NCI-H146 treated with DMSO at 0.1 percent for 48 hours (cell line): ENCODE data around the gene KCNG2.
"Not testable (repeated sequence)": the region's sequence is repeated elsewhere in the genome, so short reads cannot be mapped to it uniquely, and the experiment has no call there.

Experiments
- DNase-seq: peaks from one replicate; lab custom pipeline; 2025; ENCODE audit not compliant: unreplicated experiment; lab: John Stamatoyannopoulos, UW

Gene KCNG2

GRCh38 chr18:79868811-79869541, 71.2 kb downstream of the KCNG2 start:
- DNase-seq = no peak

- no peak for DNase-seq
Measured at GRCh38 chr18:79869591-79870300, 72.0 kb downstream of the KCNG2 start.

GRCh38 chr18:79870301-79871025, 72.7 kb downstream of the KCNG2 start:
- no peak for DNase-seq

- DNase-seq = no peak
Measured at GRCh38 chr18:79871026-79871390, 73.3 kb downstream of the KCNG2 start.

GRCh38 chr18:79871481-79872091, 73.8 kb downstream of the KCNG2 start:
- DNase-seq = no peak

- DNase-seq = no peak
Measured at GRCh38 chr18:79872527-79873444, 75.0 kb downstream of the KCNG2 start.

GRCh38 chr18:79873449-79874110, 75.8 kb downstream of the KCNG2 start:
- DNase-seq = no peak

- DNase-seq = no peak
Measured at GRCh38 chr18:79874553-79875530, 77.1 kb downstream of the KCNG2 start.

- DNase-seq = no peak
Measured at GRCh38 chr18:79875531-79875919, 77.8 kb downstream of the KCNG2 start.

- no peak for DNase-seq
Measured at GRCh38 chr18:79875931-79876461, 78.3 kb downstream of the KCNG2 start.

GRCh38 chr18:79876497-79876896, 78.8 kb downstream of the KCNG2 start:
- no peak for DNase-seq

- DNase-seq = peak; percentile 20
Measured at GRCh38 chr18:79877163-79878091, 79.7 kb downstream of the KCNG2 start.

- not testable (repeated sequence) for DNase-seq
Measured at GRCh38 chr18:79878246-79878645, 80.5 kb downstream of the KCNG2 start.

- DNase-seq = no peak
Measured at GRCh38 chr18:79878741-79879378, 81.1 kb downstream of the KCNG2 start.

GRCh38 chr18:79879566-79879965, 81.8 kb downstream of the KCNG2 start:
- DNase-seq = no peak

- DNase-seq = no peak
Measured at GRCh38 chr18:79881695-79882094, 84.0 kb downstream of the KCNG2 start.
